Activated CD4-positive, alpha-beta T cell treated with anti-CD3 and anti-CD28 coated beads for 4 hours (primary cell): ENCODE measurements around the gene LARP4B.

Experiments
- DNase-seq, 2 donors: peaks; one replicate each; pipeline ENCODE4 v3.0.0-alpha.2; 2020

Gene LARP4B

GRCh38 chr10:805620-806305, 125.7 kb downstream of the LARP4B start:
- DNase-seq: no peak

- DNase-seq: no peak
Measured at GRCh38 chr10:804787-805619, 126.5 kb downstream of the LARP4B start.

DNA sequence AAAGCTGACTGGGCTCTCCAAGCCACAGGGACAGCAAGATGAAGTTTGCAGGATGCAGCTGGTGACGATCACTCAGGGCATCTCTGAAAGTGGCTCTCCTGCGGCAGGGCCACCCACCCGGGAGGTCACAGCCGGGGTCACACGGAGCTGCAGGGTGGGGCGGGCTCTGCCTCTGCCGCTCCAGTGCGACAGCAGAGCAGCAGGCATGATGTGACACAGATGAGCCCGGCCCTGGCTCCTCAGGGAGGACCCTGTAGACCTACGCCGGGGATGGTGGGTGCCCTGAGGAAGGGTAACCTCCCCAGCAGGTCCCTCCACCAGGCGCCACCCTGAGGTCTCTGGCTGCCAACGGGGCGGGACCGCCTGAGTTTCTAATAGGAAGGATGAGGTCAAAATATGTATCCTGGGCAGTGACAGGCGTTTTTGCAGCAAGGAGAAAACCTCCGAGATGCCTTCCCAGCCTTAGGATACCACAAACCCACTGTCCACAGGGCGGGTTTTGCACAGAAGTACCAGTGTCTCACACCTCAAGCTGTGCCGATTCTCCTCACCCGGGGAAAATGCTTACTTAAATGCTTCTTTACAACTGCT, 127.2 kb downstream of the LARP4B start:
- no peak for DNase-seq

- DNase-seq: no peak
Measured at GRCh38 chr10:803041-803741, 128.3 kb downstream of the LARP4B start.

DNA sequence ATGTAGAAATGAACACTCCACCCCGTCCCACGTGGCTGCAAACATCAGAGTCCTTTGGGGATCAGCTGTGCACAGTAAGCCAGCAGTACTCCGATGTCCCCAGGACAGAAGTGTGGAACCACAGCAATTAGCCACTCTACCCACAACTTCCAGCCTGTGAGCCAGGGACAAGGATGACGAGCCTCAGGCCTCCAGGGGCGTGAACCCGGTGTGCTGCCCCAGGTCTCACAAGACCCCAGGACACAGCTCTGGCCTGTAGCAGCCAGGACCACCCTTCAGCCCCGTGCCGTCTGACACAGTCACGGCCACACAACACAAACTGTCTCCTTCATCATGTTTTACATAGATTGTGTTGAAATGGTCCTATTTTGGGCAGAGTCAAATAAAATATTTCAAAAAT, 129.0 kb downstream of the LARP4B start:
- DNase-seq: no peak

GRCh38 chr10:797179-797578, 134.3 kb downstream of the LARP4B start:
- no peak for DNase-seq

- DNase-seq: no peak
Measured at GRCh38 chr10:796233-796632, 135.3 kb downstream of the LARP4B start.

- DNase-seq: no peak
Measured at GRCh38 chr10:794382-794956, 137.0 kb downstream of the LARP4B start.

GRCh38 chr10:792792-793100, 138.8 kb downstream of the LARP4B start:
- no peak for DNase-seq

GRCh38 chr10:792083-792791, 139.3 kb downstream of the LARP4B start:
- no peak for DNase-seq

DNA sequence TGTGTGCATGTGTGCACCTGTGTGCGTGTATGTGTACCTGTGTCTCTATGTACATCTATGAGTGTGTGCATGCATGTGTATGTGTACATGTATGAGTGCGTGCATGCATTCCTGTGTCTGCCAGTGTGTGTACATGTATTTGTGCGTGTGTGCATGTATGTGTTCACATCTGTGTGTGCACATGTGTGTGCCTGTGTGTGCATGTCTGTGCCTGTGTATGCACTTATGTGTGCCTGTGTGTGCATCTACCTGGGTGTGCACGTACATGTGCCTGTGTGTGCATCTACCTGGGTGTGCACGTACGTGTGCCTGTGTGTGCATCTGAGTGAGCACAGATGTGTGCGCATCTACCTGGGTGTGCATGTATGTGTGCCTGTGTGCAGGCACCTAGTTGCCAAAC, 139.9 kb downstream of the LARP4B start:
- no peak for DNase-seq

- no peak for DNase-seq
Measured at GRCh38 chr10:790821-791551, 140.5 kb downstream of the LARP4B start.

- no peak for DNase-seq
Measured at GRCh38 chr10:789831-790701, 141.4 kb downstream of the LARP4B start.

- no peak for DNase-seq
Measured at GRCh38 chr10:788796-789748, 142.4 kb downstream of the LARP4B start.

DNA sequence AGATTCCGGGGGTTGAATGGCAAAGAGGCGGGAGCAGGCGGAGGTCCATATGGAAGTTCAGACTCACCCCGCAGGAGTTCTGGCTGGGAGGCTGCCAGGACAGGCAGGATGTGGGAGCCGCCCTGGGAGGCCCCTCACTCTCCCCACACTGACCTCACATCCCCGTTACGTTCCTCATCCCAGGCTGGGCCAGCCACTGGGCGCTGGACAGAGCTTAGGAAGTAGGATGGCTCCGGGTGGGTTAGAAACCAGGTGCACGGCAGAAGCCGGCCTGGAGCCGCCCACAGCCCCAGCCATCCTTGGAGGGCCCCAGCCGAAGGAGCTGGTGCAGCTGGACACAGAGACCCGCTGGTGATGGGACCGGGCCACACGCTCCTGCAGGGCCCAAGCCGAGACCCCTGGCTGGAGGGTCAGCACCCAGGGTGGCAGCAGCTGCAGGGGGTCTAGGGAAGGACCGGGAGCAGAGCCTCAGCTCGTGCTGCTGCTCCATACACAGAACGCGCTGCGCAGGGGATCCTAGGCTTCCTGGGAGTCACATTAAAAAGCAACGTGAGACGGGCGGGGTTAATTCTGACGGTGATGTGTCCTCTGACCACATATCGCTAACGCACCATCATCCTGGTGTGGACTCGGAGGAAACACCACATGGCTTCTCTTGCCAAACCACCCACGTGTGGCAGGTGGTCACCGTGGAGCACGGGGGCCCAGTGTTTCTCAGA, 143.4 kb downstream of the LARP4B start:
- DNase-seq: no peak

DNA sequence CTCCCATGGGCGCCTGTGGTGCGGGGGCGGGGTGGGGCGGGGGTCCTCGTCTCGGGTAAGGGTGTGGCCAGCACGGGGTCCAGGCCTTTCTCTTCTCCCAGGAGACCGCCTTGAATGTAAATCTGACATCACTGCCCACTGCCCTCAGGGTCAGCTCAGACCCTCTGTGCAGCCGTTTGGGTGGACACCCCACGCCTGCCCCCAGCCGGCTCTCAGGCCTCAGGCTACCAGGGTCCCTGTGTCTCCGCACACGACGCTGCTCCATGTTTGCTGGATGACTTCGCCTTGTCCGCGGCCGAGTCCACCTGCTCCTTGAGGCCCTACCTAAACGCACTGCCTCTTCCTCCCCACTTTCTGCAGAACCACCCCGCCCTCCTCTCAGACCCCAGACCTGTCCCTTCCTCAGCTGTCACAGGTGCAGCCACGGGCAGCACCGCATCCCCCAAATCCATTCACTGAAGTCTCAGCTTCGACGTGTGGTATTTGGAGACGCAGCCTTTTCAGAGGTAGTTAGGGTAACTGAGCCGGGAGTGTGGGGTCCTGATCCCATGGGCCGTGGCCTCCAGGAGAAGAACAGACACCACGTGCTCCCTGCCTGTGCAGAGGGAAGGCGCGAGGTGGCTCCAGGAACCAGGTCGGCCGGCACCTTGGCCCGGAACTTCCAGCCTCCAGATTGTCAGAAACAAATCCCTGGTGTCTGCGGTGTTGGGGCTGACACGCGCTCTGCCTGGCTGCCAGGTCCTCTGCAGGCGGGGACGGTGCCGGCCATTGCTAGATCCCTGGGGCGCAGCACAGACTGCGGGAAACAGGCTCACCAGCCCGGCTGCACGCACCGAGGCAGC, 144.7 kb downstream of the LARP4B start:
- DNase-seq: no peak

- DNase-seq: no peak
Measured at GRCh38 chr10:785861-786214, 145.7 kb downstream of the LARP4B start.
